ENCODE measurements around the gene NRDE2.
"Not testable (repeated sequence)": the region's sequence is repeated elsewhere in the genome, so short reads cannot be mapped to it uniquely, and the experiment has no call there.

Gene NRDE2

GRCh38 chr14:90263748-90264449 lies 67.8 kb downstream of the NRDE2 start:
- no peak for DNase-seq

- peak; percentile 90 for DNase-seq
Measured at GRCh38 chr14:90256354-90257131, 75.2 kb downstream of the NRDE2 start, which contains the start of gene PSMC1. PSMC1 (plus strand) TSS chr14:90256553; CDS start chr14:90256598, 45 bp downstream.

DNA sequence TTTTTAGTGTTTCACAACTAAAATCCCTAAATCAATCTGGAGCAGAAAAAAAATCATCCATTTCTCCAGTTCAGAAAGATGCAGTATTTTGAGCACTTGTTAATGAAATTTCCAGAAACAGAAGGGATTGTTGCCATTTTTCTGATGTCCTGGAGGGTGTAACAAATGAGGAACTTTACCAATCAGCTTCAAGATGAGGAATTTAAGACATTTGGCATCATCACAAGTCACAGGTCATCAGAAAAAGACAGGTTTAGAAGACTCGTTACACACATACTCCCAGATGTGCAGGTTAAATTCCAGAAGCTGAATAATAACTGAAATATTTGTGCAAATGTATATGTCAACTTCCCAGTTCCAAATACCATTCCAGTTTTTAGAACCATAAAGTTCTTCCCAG lies 75.9 kb downstream of the NRDE2 start:
- DNase-seq = no peak

GRCh38 chr14:90253826-90254225 lies 77.9 kb downstream of the NRDE2 start:
- no peak for DNase-seq

- DNase-seq = no peak
Measured at GRCh38 chr14:90248594-90248993, 83.1 kb downstream of the NRDE2 start.

DNA sequence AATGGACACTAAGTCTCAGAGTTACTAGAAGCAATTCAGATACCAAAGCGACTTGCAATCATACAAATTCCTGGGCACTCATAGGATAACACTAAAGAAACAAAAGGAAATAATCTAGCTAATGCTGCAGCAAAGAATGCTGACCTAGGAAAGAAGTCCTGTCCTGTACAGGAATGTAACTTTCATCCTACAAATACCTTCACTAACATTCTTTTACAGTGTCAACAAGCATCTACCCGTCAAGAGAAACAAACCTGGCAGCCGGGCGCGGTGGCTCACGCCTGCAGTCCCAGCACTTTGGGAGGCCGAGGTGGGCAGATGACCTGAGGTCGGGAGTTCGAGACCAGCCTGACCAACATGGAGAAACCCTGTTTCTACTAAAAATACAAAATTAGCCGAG lies 84.3 kb downstream of the NRDE2 start:
- DNase-seq = not testable (repeated sequence)

GRCh38 chr14:90246936-90247335 lies 84.8 kb downstream of the NRDE2 start:
- DNase-seq = no peak

DNA sequence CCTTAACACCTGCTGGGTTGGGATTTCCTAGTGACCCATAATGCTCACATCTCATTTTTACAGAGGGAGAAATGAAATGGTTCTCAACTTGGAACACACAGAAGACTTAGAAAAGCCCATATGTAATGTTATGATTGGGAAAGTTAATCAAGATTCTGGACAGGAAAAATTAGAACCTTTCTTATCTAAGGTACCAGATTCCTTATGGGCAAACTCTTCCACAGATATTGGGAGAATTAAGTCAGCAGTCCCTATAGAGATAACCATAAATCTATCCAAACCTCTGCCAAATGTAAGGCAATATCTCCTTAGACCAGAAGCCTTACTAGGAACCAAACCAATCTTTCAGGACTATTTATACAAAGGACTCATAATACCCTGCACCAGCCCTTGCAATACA lies 89.3 kb downstream of the NRDE2 start:
- DNase-seq = no peak

DNA sequence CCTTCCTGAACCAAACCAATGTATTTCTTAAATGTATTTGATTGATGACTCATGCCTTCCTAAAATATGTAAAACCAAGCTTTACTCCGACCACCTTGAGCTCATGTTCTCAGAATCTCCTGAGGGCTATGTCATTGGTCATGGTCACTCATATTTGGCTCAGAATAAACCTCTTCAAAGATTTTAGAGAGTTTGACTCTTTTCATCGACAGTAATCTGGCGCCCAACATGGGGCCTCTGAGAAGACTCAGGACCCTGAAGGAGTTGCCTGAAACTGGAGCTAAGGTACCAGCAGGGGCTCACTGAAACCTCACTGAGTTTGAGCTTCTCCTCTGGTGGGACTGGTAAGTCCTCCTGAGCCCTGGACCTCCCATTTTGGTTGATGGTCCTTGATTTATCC lies 92.6 kb downstream of the NRDE2 start:
- DNase-seq = no peak

DNA sequence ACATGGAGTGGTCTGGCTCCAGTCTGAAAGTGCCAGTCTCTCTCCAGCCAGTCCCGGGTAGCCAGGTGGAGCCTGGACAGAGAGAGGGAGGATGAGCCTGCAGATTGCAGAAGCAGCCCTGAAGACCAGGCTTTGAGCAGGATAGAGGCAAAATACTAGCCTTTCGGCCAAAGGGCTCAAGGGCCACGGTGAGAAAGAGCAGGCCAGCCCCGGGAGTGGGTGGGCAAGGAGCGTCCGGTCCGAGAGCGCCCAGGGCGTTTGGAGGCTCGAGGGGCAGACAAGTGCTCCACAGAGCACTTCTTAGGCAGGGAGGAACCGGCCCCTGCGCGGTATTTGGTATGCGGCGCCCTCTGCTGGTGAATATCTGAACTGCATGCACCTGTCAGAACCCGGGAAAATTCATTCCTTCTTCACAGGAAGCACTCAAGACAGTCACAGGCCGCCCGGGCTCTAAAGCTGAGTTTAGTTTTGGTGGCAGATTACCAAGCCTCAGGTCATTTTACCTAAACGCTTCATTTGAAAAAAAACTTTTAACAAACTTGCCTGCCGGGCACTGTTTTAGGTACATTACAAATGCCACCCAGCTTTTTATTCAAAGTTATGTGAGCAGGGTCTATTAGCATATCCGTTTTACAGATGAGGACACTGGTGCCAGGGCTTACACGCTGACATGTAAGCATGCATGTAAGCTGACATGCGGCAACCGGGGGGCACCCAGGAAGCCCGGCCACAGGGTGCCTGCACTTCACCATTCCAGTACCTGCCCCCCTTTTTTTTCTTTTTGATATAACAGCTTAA lies 96.4 kb downstream of the NRDE2 start:
- DNase-seq = no peak

DNA sequence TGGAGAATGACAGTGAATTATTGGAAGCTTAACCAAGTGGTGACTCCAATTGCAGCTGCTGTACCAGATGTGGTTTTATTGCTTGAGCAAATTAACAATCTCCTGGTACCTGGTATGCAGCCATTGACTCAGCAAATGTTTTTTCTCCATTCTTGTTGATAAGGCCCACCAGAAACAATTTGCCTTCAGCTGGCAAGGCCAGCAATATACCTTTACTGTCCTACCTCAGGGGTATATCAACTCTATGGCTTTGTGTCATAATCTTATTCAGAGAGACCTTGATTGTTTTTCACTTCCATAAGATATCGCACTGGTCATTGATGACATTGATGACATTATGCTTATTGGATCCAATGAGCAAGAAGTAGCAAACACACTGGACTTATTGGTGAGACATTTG lies 101.8 kb downstream of the NRDE2 start:
- DNase-seq = not testable (repeated sequence)

- DNase-seq = no peak
Measured at GRCh38 chr14:90228478-90228877, 103.3 kb downstream of the NRDE2 start.
